Natural killer cell (primary cell): ENCODE measurements around the gene UBP1. TPM values are rescaled to one million over a fixed set of nuclear protein-coding genes. Genes with fewer than 3 reads are reported as not detected.
"Not testable (repeated sequence)": the region's sequence is repeated elsewhere in the genome, so short reads cannot be mapped to it uniquely, and the experiment has no call there.

Experiments
- ATAC-seq, 3 donors: fragments of 150-1000 bp in 2 of 3; fragments of 200-7000 bp in 1 of 3; cut with Tn5 transposase; 1 replicate in 1 of 3; 2 replicates in 2 of 3; pipeline ENCODE4 v1.10.0; 2021; ENCODE audit warnings: mild to moderate bottlenecking in 2 of 3, moderate library complexity in 2 of 3
- DNase-seq, 2 donors: peaks; one replicate each; pipeline versions ENCODE4 v3.0.0 to v3.0.0-alpha.2; 2013 to 2021; ENCODE audit warnings: mixed read lengths in 1 of 2
- H3K27ac ChIP-seq: one replicate; pipeline ENCODE4 v1.5.1; 2013; ENCODE audit warnings: mild to moderate bottlenecking, low read length
- H3K27me3 ChIP-seq: one replicate; pipeline ENCODE4 v1.6.1; 2013; ENCODE audit warnings: low read length; ENCODE audit not compliant: control insufficient read depth, insufficient read depth
- H3K36me3 ChIP-seq: one replicate; pipeline ENCODE4 v1.6.1; 2013; ENCODE audit warnings: low read length; ENCODE audit not compliant: control insufficient read depth, insufficient read depth
- H3K4me1 ChIP-seq: one replicate; pipeline ENCODE4 v1.6.1; 2013; ENCODE audit warnings: low read length; ENCODE audit not compliant: control insufficient read depth, insufficient read depth
- H3K4me3 ChIP-seq: one replicate; pipeline ENCODE4 v1.5.1; 2013; ENCODE audit warnings: low read length
- H3K9me3 ChIP-seq: one replicate; pipeline ENCODE4 v1.6.1; 2013; ENCODE audit warnings: low read length; ENCODE audit not compliant: control insufficient read depth, insufficient read depth
- H3K27ac Mint-ChIP-seq, 2 donors: one replicate each; pipeline ENCODE4 v1.8.0; 2022; ENCODE audit warnings: mild to moderate bottlenecking in 2 of 2, mixed read lengths in 2 of 2, moderate library complexity in 1 of 2
- H3K27me3 Mint-ChIP-seq, 2 donors: one replicate each; pipeline ENCODE4 v1.8.0; 2022; ENCODE audit warnings: low read depth in 2 of 2, mixed read lengths in 2 of 2
- H3K36me3 Mint-ChIP-seq: one replicate; pipeline ENCODE4 v1.8.0; 2022; ENCODE audit warnings: mixed read lengths
- H3K4me1 Mint-ChIP-seq, 2 donors: one replicate each; pipeline ENCODE4 v1.8.0; 2022; ENCODE audit warnings: mixed read lengths in 2 of 2
- H3K4me3 Mint-ChIP-seq: one replicate; pipeline ENCODE4 v1.8.0; 2022; ENCODE audit warnings: mild to moderate bottlenecking, moderate library complexity, mixed read lengths
- H3K9me3 Mint-ChIP-seq, 2 donors: one replicate each; pipeline ENCODE4 v1.8.0; 2022; ENCODE audit warnings: mixed read lengths in 2 of 2
- WGBS: methylation state at CpG from one replicate; pipeline ENCODE4 v1.1.7; 2013; ENCODE audit warnings: missing lambda C conversion rate; ENCODE audit not compliant: insufficient coverage; 5-methylcytosine and 5-hydroxymethylcytosine counted together
- intact Hi-C: fragments of 100-400 bp; cut with micrococcal nuclease; formaldehyde crosslinking; loops from one replicate; pipeline ENCODE4 v1.14.2; 2022
- total RNA-seq, 4 donors: library from RNA; stranded (reverse); fragments of 120-200 nt in 1 of 4; gene quantifications; one replicate each; pipeline versions ENCODE4 v1.2.3 to v1.2.4, GENCODE V29; 2013 to 2022
- TF ChIP-seq, protein P1 (sequence below): fragments of 200-600 bp; IDR thresholded peaks from one replicate; pipeline ENCODE4 v1.8.0; 2022; ENCODE audit warnings: antibody characterized with exemption

The UBP1 gene
- total RNA-seq, 3 donors from 2014 or later (not counting 1 experiment from before 2014, with no cell fraction given): 70.3 to 78.4 (median 76.7) TPM

DNA sequence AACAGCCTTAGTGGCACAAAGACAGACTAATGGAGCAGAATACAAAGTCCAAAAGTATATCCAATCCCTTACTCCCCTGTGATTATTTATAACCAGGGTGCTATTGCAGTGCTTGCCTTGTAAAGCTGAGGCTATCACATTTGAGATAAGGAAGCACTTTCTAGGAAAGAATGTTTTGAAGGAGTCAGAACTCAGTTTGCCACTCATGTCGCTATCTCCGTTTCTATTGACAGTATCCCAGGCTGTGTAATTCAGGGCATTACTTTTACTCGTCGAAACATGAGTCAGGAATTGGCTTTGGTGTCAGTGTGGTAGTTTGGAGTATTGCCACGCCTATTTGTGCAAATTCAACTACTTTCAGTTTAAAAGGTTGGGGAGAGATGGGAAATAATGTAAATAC lies 84.6 kb downstream of the UBP1 start:
- DNase-seq (no peak), ATAC-seq (no peak)
- 94% methylated on average over 5 of the region's 5 CpGs for WGBS
- H3K36me3 ChIP-seq: no peaks in the 10 kb centered on the region
- Mint-ChIP-seq H3K9me3 (no peaks in the 10 kb centered on the region), H3K4me3 (no peak overlapping the region), H3K27me3 (peaks cover 6 to 7% of the 10 kb centered on the region in 2 donors), H3K27ac (no peak overlapping the region), H3K36me3 (no peaks in the 10 kb centered on the region), H3K4me1 (no peaks in the 10 kb centered on the region)
- peaks cover 2% of the 10 kb centered on the region for H3K27me3 ChIP-seq
- intact Hi-C loops: no loop called here
- no peak overlapping the region for H3K27ac ChIP-seq
- TF ChIP-seq, protein P1, sequence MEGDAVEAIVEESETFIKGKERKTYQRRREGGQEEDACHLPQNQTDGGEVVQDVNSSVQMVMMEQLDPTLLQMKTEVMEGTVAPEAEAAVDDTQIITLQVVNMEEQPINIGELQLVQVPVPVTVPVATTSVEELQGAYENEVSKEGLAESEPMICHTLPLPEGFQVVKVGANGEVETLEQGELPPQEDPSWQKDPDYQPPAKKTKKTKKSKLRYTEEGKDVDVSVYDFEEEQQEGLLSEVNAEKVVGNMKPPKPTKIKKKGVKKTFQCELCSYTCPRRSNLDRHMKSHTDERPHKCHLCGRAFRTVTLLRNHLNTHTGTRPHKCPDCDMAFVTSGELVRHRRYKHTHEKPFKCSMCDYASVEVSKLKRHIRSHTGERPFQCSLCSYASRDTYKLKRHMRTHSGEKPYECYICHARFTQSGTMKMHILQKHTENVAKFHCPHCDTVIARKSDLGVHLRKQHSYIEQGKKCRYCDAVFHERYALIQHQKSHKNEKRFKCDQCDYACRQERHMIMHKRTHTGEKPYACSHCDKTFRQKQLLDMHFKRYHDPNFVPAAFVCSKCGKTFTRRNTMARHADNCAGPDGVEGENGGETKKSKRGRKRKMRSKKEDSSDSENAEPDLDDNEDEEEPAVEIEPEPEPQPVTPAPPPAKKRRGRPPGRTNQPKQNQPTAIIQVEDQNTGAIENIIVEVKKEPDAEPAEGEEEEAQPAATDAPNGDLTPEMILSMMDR: no peak
- no peak overlapping the region for H3K4me3 ChIP-seq
- no peaks in the 10 kb centered on the region for H3K9me3 ChIP-seq
- H3K4me1 ChIP-seq: no peaks in the 10 kb centered on the region

DNA sequence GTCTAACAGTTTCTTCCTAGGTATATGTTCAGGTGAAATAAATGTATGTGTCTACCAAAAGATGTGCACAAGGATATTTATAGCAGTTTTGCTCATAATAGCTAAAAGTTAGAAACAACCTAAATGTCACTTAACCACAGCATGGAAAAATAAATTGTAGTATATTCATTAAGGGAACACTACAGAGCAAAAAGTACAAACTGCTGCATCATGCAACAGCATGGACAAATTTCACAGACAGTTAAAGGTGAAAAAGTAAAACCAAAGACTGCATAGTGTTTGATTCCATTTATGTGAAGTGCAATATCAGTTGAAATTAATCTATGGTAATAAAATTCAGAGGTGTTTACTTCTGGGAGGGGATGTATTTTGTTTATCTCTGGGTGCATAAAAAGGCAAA lies 100.4 kb downstream of the UBP1 start:
- H3K36me3 Mint-ChIP-seq: peaks cover 7% of the 10 kb centered on the region
- H3K4me3 Mint-ChIP-seq: no peak overlapping the region
- TF ChIP-seq, protein P1: no peak
- H3K4me1 Mint-ChIP-seq: no peaks in the 10 kb centered on the region
- no peaks in the 10 kb centered on the region for H3K27me3 ChIP-seq
- intact Hi-C loops: no loop called here
- no peak overlapping the region for H3K27ac Mint-ChIP-seq
- H3K36me3 ChIP-seq: no peaks in the 10 kb centered on the region
- no peak overlapping the region for H3K4me3 ChIP-seq
- no peaks in the 10 kb centered on the region for H3K9me3 ChIP-seq
- H3K9me3 Mint-ChIP-seq: no peaks in the 10 kb centered on the region
- ATAC-seq (no peak), DNase-seq (no peak)
- no peaks in the 10 kb centered on the region for H3K4me1 ChIP-seq
- H3K27me3 Mint-ChIP-seq: peaks cover 0 to 13% of the 10 kb centered on the region in 2 donors
- H3K27ac ChIP-seq: no peak overlapping the region

DNA sequence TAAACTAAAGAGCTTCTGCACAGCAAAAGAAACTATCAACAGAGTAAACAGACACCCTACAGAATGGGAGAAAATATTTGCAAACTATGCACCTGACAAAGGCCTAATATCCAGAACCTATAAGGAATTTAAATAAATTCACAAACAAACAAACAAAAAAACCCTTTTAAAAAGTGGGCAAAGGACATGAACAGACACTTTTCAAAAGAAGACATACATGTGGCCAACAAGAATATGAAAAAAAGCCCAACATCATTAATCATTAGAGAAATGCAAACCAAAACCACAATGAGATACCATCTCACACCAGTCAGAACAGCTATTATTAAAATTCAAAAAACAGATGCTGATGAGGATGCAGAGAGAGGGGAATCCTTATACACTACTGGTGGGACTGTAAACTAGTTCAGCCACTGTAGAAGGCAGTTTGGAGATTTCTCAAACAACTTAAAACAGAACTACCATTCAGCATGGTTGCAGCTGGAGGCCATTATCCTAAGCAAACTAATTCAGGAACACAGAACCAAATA lies 101.2 kb downstream of the UBP1 start:
- H3K36me3 ChIP-seq, DNase-seq, H3K27ac ChIP-seq, H3K27me3 Mint-ChIP-seq, H3K27me3 ChIP-seq, ATAC-seq, H3K9me3 Mint-ChIP-seq, H3K4me3 Mint-ChIP-seq, H3K4me1 Mint-ChIP-seq, H3K4me3 ChIP-seq, H3K27ac Mint-ChIP-seq, H3K9me3 ChIP-seq, intact Hi-C loops, H3K4me1 ChIP-seq: not testable (repeated sequence)
- peaks cover 15% of the 10 kb centered on the region for H3K36me3 Mint-ChIP-seq

Other genes starting within 250 kb of the UBP1 start
- gene SUSD5, start 221.6 kb downstream of the UBP1 start, total RNA-seq: not detected
- not detected for gene FBXL2, start 163.0 kb downstream of the UBP1 start, total RNA-seq